DOHH2 (cell line): ENCODE data around the gene BLM.

Experiments used
- H3F3A ChIP-seq: fragments of 200-600 bp; sonication (generic), shearing (Covaris generic); 2 replicates; pipeline ENCODE4 v1.6.0; 2016; ENCODE audit warnings: antibody characterized with exemption, mild to moderate bottlenecking; ENCODE audit not compliant: control insufficient read depth, insufficient read depth
- H3K27ac ChIP-seq: fragments of 200-600 bp; sonication (generic); 2 replicates; pipeline ENCODE4 v1.5.1; 2014; ENCODE audit warnings: low read depth, mild to moderate bottlenecking, low read length, moderate library complexity
- H3K27me3 ChIP-seq: fragments of 200-600 bp; sonication (generic); 2 replicates; pipeline ENCODE4 v1.6.1; 2014; ENCODE audit warnings: mild to moderate bottlenecking, low read length, mixed read lengths; ENCODE audit not compliant: control insufficient read depth
- H3K36me3 ChIP-seq: fragments of 200-600 bp; sonication (generic); 2 replicates; pipeline ENCODE4 v1.6.1; 2014; ENCODE audit warnings: mild to moderate bottlenecking, low read length, moderate library complexity, mixed read lengths; ENCODE audit not compliant: control insufficient read depth
- H3K4me1 ChIP-seq: fragments of 200-600 bp; sonication (generic); 2 replicates; pipeline ENCODE4 v1.6.1; 2014; ENCODE audit warnings: mild to moderate bottlenecking, low read length, mixed read lengths; ENCODE audit not compliant: control insufficient read depth
- H3K4me2 ChIP-seq: fragments of 200-600 bp; sonication (generic); 2 replicates; pipeline ENCODE4 v1.6.0; 2014; ENCODE audit warnings: mild to moderate bottlenecking, low read length, moderate library complexity
- H3K4me3 ChIP-seq: fragments of 200-600 bp; sonication (generic); 2 replicates; pipeline ENCODE4 v1.5.1; 2014; ENCODE audit warnings: mild to moderate bottlenecking, low read length, mixed read lengths
- H3K79me2 ChIP-seq: fragments of 200-600 bp; sonication (generic); 2 replicates; pipeline ENCODE4 v1.6.1; 2014; ENCODE audit warnings: mild to moderate bottlenecking, low read length, mixed read lengths; ENCODE audit not compliant: control insufficient read depth
- H3K9me2 ChIP-seq: fragments of 200-600 bp; sonication (generic); replicated peaks from 2 replicates; pipeline ENCODE4 v1.6.1; 2014; ENCODE audit warnings: mild to moderate bottlenecking, low read length, mixed read lengths; ENCODE audit not compliant: control insufficient read depth
- H3K9me3 ChIP-seq: fragments of 200-600 bp; sonication (generic); 2 replicates; pipeline ENCODE4 v1.6.1; 2014; ENCODE audit warnings: antibody characterized with exemption, low read length, mixed read lengths; ENCODE audit not compliant: control insufficient read depth, insufficient read depth
- H4K20me1 ChIP-seq: fragments of 200-600 bp; sonication (generic); 2 replicates; pipeline ENCODE4 v1.6.0; 2014; ENCODE audit warnings: low read depth, mild to moderate bottlenecking, antibody characterized with exemption, low read length, moderate library complexity; ENCODE audit not compliant: control insufficient read depth, insufficient read depth
- CTCF ChIP-seq: fragments of 200-600 bp; sonication (generic); IDR thresholded peaks from one replicate; pipeline ENCODE4 v1.5.1; 2014; ENCODE audit warnings: antibody characterized with exemption, mild to moderate bottlenecking, low read depth, low read length; ENCODE audit not compliant: poor library complexity, severe bottlenecking
- EZH2phosphoT487 ChIP-seq: fragments of 200-600 bp; sonication (generic); IDR thresholded peaks from 2 replicates; pipeline ENCODE4 v1.6.1; 2017; ENCODE audit warnings: borderline replicate concordance, mild to moderate bottlenecking, antibody characterized with exemption, low read length, moderate library complexity, mixed read lengths

Gene BLM

DNA sequence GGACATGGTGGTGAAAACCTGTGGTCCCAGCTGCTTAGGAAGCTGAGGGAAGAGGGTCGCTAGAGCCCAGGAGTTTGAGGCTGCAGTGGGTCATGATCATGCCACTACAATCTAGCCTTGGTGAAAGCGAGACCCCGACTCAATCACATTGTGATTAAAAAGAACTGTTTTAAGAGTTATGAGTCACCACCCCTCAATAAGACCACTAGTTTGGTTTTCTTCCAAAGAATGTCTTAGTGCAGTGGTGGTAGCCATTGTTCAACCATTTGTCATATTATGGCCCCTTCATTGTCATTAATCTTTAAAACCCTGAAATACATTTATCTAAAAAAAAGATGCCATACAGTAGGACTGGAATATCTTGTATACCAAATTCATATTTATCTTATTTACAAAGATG is 48.8 kb downstream of the BLM start:
- no peaks in the 10 kb centered on the region for H4K20me1 ChIP-seq
- H3K4me1 ChIP-seq: no peaks in the 10 kb centered on the region
- H3K79me2 ChIP-seq: no peaks in the 10 kb centered on the region
- H3K4me2 ChIP-seq: no peak overlapping the region
- H3K27ac ChIP-seq: no peak overlapping the region
- TF ChIP-seq CTCF: no peak
- TF ChIP-seq EZH2phosphoT487: no peak
- H3K9me2 ChIP-seq: no peaks in the 10 kb centered on the region
- 0 out of 2 replicates have a peak, but pooled peaks cover 2% of the 10 kb centered on the region for H3F3A ChIP-seq
- H3K4me3 ChIP-seq: no peak overlapping the region
- no peaks in the 10 kb centered on the region for H3K27me3 ChIP-seq
- no peaks in the 10 kb centered on the region for H3K9me3 ChIP-seq
- H3K36me3 ChIP-seq: peaks cover 81% of the 10 kb centered on the region

GRCh38 chr15:90769375-90769774 is 52.2 kb downstream of the BLM start:
- Histone ChIP-seq H4K20me1 (no peaks in the 10 kb centered on the region), H3K27ac (no peak overlapping the region), H3F3A (peaks cover 7% of the 10 kb centered on the region; the same call in 1 of the 2 replicates), H3K36me3 (peaks cover 68% of the 10 kb centered on the region), H3K4me2 (no peak overlapping the region), H3K4me1 (no peaks in the 10 kb centered on the region), H3K27me3 (no peaks in the 10 kb centered on the region), H3K9me2 (no peaks in the 10 kb centered on the region), H3K4me3 (no peak overlapping the region), H3K79me2 (no peaks in the 10 kb centered on the region), H3K9me3 (no peaks in the 10 kb centered on the region)
- TF ChIP-seq CTCF: no peak
- TF ChIP-seq EZH2phosphoT487: no peak

- Histone ChIP-seq H3K4me2 (no peak overlapping the region), H3K79me2 (no peaks in the 10 kb centered on the region), H3F3A (peaks cover 5% of the 10 kb centered on the region; the same call in 1 of the 2 replicates), H3K4me1 (0 out of 2 replicates have a peak, but pooled peaks cover 2% of the 10 kb centered on the region), H3K36me3 (peaks cover 55% of the 10 kb centered on the region), H3K4me3 (no peak overlapping the region), H3K27me3 (no peaks in the 10 kb centered on the region), H3K27ac (no peak overlapping the region), H3K9me2 (no peaks in the 10 kb centered on the region), H3K9me3 (no peaks in the 10 kb centered on the region), H4K20me1 (no peaks in the 10 kb centered on the region)
- no peak for TF ChIP-seq EZH2phosphoT487
- TF ChIP-seq CTCF: no peak
Measured at GRCh38 chr15:90773485-90773884, 56.3 kb downstream of the BLM start.
